HepG2 (cell line): ENCODE measurements around the gene CCL8. TPM values are rescaled to one million over a fixed set of nuclear protein-coding genes. Genes with fewer than 3 reads are reported as not detected.

ENCODE experiments used
- ATAC-seq: fragments of 200-7000 bp; cut with Tn5 transposase; 3 replicates; pipeline ENCODE4 v1.9.1; 2020; ENCODE audit warnings: mild to moderate bottlenecking, moderate library complexity
- BruUV-seq: library from RNA; stranded (reverse); fragments of 400-500 nt; replicated peaks from 2 replicates; lab custom pipeline; 2021; lab: Mats Ljungman, UMichigan
- CTCF ChIA-PET: fragments of 300-600 bp; formaldehyde crosslinking; extraction: SDS; loops from one replicate; lab custom pipeline; 2021; ENCODE audit warnings: low total read pairs, inconsistent platforms, low intra/inter-chr PET ratio; lab: Yijun Ruan, JAX
- POLR2A ChIA-PET: fragments of 350-600 bp; sonication (Branson Sonifier 250); formaldehyde crosslinking; loops from one replicate; lab custom pipeline; 2020; ENCODE audit warnings: antibody characterized with exemption, inconsistent platforms; lab: Yijun Ruan, JAX
- DNase-seq: peaks from one replicate; pipeline ENCODE4 v3.0.0-alpha.2; 2015; ENCODE audit warnings: low spot score
- FAIRE-seq: peaks from 3 replicates; lab custom pipeline; 2011; peaks lifted over from hg19 to GRCh38; lab: Jason Lieb, UNC
- H2AFZ ChIP-seq: one replicate; pipeline ENCODE4 v1.6.1; 2011; ENCODE audit warnings: low read length, inconsistent platforms
- H3K27ac ChIP-seq: fragments of 300-600 bp; 3 replicates; pipeline ENCODE4 v1.8.0; 2011; ENCODE audit warnings: mixed run types, mild to moderate bottlenecking, mixed read lengths, low read length, inconsistent platforms; ENCODE audit not compliant: insufficient read depth; ENCODE audit errors: extremely low read length
- H3K27me3 ChIP-seq, 2 experiments: fragments of 200-600 bp in 1 of 2; 2 replicates in 1 of 2; 3 replicates in 1 of 2; pipeline versions ENCODE4 v1.6.0 to v1.8.0; 2011; ENCODE audit warnings: low read length in 2 of 2, mild to moderate bottlenecking in 2 of 2, moderate library complexity in 2 of 2, inconsistent platforms in 1 of 2; ENCODE audit not compliant: insufficient read depth in 2 of 2, control insufficient read depth in 1 of 2
- H3K36me3 ChIP-seq, 2 experiments: fragments of 200-600 bp in 1 of 2; replicated peaks in 1 of 2; 2 replicates in 1 of 2; 3 replicates in 1 of 2; pipeline versions ENCODE4 v1.5.1 to v1.8.0; 2011; ENCODE audit warnings: low read length in 2 of 2, inconsistent platforms in 1 of 2; ENCODE audit not compliant: insufficient read depth in 2 of 2, control insufficient read depth in 1 of 2
- H3K4me1 ChIP-seq: 2 replicates; pipeline ENCODE4 v1.5.1; 2012; ENCODE audit warnings: low read length, inconsistent platforms; ENCODE audit not compliant: insufficient read depth
- H3K4me2 ChIP-seq: 2 replicates; pipeline ENCODE4 v1.6.0; 2011; ENCODE audit warnings: low read depth, low read length, inconsistent platforms
- H3K4me3 ChIP-seq, 3 experiments: fragments of 200-600 bp in 1 of 3; sonication (generic), shearing (Covaris generic) in 1 of 3; replicated peaks in 1 of 3; 2 replicates each; pipeline ENCODE4 v1.5.1; 2011 to 2016; ENCODE audit warnings: low read length in 3 of 3, inconsistent platforms in 2 of 3, low read depth in 2 of 3, mild to moderate bottlenecking in 2 of 3, control low read depth in 1 of 3, mixed read lengths in 1 of 3; ENCODE audit not compliant: insufficient read depth in 1 of 3
- H3K79me2 ChIP-seq: one replicate; pipeline ENCODE4 v1.6.1; 2011; ENCODE audit warnings: low read length, inconsistent platforms; ENCODE audit not compliant: insufficient read depth
- H3K9ac ChIP-seq: 2 replicates; pipeline ENCODE4 v1.6.0; 2011; ENCODE audit warnings: mild to moderate bottlenecking, low read depth, low read length, inconsistent platforms; ENCODE audit not compliant: insufficient read depth
- H3K9me3 ChIP-seq: 2 replicates; pipeline ENCODE4 v1.5.1; 2012; ENCODE audit warnings: mild to moderate bottlenecking, low read length
- H4K20me1 ChIP-seq: 2 replicates; pipeline ENCODE4 v1.6.0; 2011; ENCODE audit warnings: inconsistent platforms, mild to moderate bottlenecking, low read length, moderate library complexity; ENCODE audit not compliant: insufficient read depth
- AGO2 ChIP-seq: fragments of 200-400 bp; formaldehyde crosslinking; optimal IDR thresholded peaks from 2 replicates; pipeline ENCODE3; 2017; ENCODE audit warnings: mild to moderate bottlenecking, low read depth, low read length, moderate library complexity
- IRX3 ChIP-seq: sonication (generic); formaldehyde crosslinking; IDR thresholded peaks from 2 replicates; pipeline ENCODE4 v1.8.1; 2023; ENCODE audit warnings: mild to moderate bottlenecking, low read depth, missing genetic modification reagents, borderline replicate concordance
- SP1 ChIP-seq, 2 experiments: fragments of 450-650 bp in 1 of 2; sonication (generic) in 1 of 2; formaldehyde crosslinking in 1 of 2; IDR thresholded peaks; 2 replicates each; pipeline versions ENCODE4 v1.4.0 to v1.6.1; 2016 to 2020; ENCODE audit warnings: missing genetic modification reagents in 1 of 2
- WIZ ChIP-seq: sonication (generic); formaldehyde crosslinking; IDR thresholded peaks from 2 replicates; pipeline ENCODE4 v1.5.1; 2020; ENCODE audit warnings: mild to moderate bottlenecking, missing genetic modification reagents
- ZSCAN20 ChIP-seq: sonication (generic); formaldehyde crosslinking; IDR thresholded peaks from 2 replicates; pipeline ENCODE4 v1.4.0; 2020; ENCODE audit warnings: missing genetic modification reagents, mild to moderate bottlenecking, borderline replicate concordance
- WGBS: methylation state at CpG from one replicate; pipeline ENCODE4 v1.1.6; 2017; ENCODE audit warnings: low lambda C conversion rate; 5-methylcytosine and 5-hydroxymethylcytosine counted together
- in situ Hi-C: cut with HindIII; loops from 2 replicates; pipeline ENCODE4 v1.10.0; 2017; ENCODE audit warnings: low pct_unique_long_range_greater_than_20kb; ENCODE audit not compliant: extremely low pct_ligation_motif_present
- intact Hi-C: fragments of 100-400 bp; cut with micrococcal nuclease; formaldehyde crosslinking; loops from one replicate; pipeline ENCODE4 v1.10.0; 2022; ENCODE audit not compliant: unreplicated experiment
- polyA plus RNA-seq, 8 experiments: library from polyadenylated mRNA; depleted of rRNA in 3 of 8; stranded (reverse) in 7 of 8; unstranded in 1 of 8; fragments of >200 nt; fragmentation: Illumina TruSeq in 4 of 8; extraction: Trizol in 4 of 8; gene quantifications; 2 replicates each; pipeline versions ENCODE4 v1.2.1 to v1.2.3, GENCODE V29; 2011 to 2016; ENCODE audit warnings: low read depth in 4 of 8, missing spikeins in 1 of 8, mixed read lengths in 1 of 8; ENCODE audit not compliant: insufficient read depth in 1 of 8
- total RNA-seq, 5 experiments: library from RNA; depleted of rRNA; stranded (reverse); fragments of >200 nt; fragmentation: Illumina TruSeq; extraction: Trizol; gene quantifications; 2 replicates each; pipeline ENCODE4 v1.2.3, GENCODE V29; 2016; ENCODE audit warnings: low read depth in 1 of 5
- TF ChIP-seq, protein P1 (sequence below): sonication (generic); formaldehyde crosslinking; IDR thresholded peaks from 2 replicates; pipeline ENCODE4 v1.4.0; 2020; ENCODE audit warnings: missing genetic modification reagents, borderline replicate concordance
- TF ChIP-seq, protein P2 (sequence below): sonication (generic); formaldehyde crosslinking; IDR thresholded peaks from 2 replicates; pipeline ENCODE4 v1.4.0; 2020; ENCODE audit warnings: mild to moderate bottlenecking, missing genetic modification reagents
- TF ChIP-seq, protein P3 (sequence below): sonication (generic); formaldehyde crosslinking; IDR thresholded peaks from 2 replicates; pipeline ENCODE4 v1.8.1; 2023; ENCODE audit warnings: mild to moderate bottlenecking, missing genetic modification reagents, borderline replicate concordance
- TF ChIP-seq, protein P4 (sequence below): sonication (generic); formaldehyde crosslinking; IDR thresholded peaks from 2 replicates; pipeline ENCODE4 v1.5.1; 2020; ENCODE audit warnings: mild to moderate bottlenecking, missing genetic modification reagents, moderate library complexity
- TF ChIP-seq, protein P5 (sequence below): sonication (generic); formaldehyde crosslinking; IDR thresholded peaks from 2 replicates; pipeline ENCODE4 v1.4.0; 2020; ENCODE audit warnings: missing genetic modification reagents, mild to moderate bottlenecking, borderline replicate concordance

Gene CCL8
- total and polyA plus RNA-seq, 2 of the 13 experiments (the other 11 are each of a cell fraction or from before 2014, with no cell fraction given), result not detected

DNA sequence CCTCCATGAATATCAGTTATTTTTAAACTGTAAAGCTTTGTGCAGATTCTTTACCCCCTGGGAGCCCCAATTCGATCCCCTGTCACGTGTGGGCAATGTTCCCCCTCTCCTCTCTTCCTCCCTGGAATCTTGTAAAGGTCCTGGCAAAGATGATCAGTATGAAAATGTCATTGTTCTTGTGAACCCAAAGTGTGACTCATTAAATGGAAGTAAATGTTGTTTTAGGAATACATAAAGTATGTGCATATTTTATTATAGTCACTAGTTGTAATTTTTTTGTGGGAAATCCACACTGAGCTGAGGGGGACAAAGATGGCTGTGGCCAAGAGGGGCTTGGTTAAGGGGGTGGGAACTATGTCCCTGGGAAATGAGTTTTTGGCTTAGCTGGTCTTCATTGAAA is 31.4 kb upstream of the CCL8 start (continued):
- TF ChIP-seq AGO2 (no peak), SP1 (IDR thresholded peaks at IDR 0.05) (no peak), SP1 (CRISPR knock-in tag; IDR thresholded peaks at IDR 0.05) (no peak)
- TF ChIP-seq, protein P1, sequence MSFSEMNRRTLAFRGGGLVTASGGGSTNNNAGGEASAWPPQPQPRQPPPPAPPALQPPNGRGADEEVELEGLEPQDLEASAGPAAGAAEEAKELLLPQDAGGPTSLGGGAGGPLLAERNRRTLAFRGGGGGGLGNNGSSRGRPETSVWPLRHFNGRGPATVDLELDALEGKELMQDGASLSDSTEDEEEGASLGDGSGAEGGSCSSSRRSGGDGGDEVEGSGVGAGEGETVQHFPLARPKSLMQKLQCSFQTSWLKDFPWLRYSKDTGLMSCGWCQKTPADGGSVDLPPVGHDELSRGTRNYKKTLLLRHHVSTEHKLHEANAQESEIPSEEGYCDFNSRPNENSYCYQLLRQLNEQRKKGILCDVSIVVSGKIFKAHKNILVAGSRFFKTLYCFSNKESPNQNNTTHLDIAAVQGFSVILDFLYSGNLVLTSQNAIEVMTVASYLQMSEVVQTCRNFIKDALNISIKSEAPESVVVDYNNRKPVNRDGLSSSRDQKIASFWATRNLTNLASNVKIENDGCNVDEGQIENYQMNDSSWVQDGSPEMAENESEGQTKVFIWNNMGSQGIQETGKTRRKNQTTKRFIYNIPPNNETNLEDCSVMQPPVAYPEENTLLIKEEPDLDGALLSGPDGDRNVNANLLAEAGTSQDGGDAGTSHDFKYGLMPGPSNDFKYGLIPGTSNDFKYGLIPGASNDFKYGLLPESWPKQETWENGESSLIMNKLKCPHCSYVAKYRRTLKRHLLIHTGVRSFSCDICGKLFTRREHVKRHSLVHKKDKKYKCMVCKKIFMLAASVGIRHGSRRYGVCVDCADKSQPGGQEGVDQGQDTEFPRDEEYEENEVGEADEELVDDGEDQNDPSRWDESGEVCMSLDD (CRISPR knock-in tag), result no peak
- TF ChIP-seq, protein P2, sequence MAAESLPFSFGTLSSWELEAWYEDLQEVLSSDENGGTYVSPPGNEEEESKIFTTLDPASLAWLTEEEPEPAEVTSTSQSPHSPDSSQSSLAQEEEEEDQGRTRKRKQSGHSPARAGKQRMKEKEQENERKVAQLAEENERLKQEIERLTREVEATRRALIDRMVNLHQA, result no peak
- TF ChIP-seq, protein P3, sequence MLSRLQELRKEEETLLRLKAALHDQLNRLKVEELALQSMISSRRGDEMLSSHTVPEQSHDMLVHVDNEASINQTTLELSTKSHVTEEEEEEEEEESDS (CRISPR knock-in tag), result no peak

DNA sequence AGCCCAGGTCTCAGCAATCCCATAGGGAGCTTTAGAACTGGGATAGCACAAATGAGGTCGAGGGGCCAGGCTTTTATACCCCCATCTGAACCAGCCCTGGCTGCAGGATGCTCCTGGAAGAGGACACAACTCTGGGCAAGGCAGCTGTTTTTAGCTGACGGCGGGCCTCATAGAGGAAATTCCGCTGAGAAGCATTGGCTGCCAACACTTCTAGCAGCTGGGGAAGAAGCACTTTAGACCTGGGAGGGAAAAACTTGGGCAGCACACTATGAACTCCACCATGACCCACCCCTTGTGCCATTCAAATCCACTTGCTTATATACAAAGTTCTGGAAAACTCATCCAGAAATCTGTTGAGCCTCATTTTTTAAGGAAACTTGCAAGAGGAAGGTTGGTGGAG is 28.6 kb upstream of the CCL8 start:
- intact Hi-C loops, result no loop called here
- no peak for ATAC-seq
- 18% methylated on average over 1 of the region's 4 CpGs for WGBS
- no peak overlapping the region for H2AFZ ChIP-seq
- H3K79me2 ChIP-seq, result no peaks in the 10 kb centered on the region
- ChIA-PET POLR2A (no interaction called here), CTCF (no interaction called here)
- no peaks in the 10 kb centered on the region for H3K36me3 ChIP-seq
- no peaks in the 10 kb centered on the region for H3K4me1 ChIP-seq
- no peak for FAIRE-seq
- no peaks in the 10 kb centered on the region; a peak in 1 of 5 replicates for H3K27me3 ChIP-seq
- no peak overlapping the region for H3K9ac ChIP-seq
- H3K9me3 ChIP-seq, result 0 out of 2 replicates have a peak, but pooled peaks cover 5% of the 10 kb centered on the region
- no peak overlapping the region for H3K4me3 ChIP-seq
- BruUV-seq, result no TSS peak
- no peak overlapping the region for H3K27ac ChIP-seq
- TF ChIP-seq IRX3 (no peak), WIZ (CRISPR knock-in tag) (no peak), ZSCAN20 (CRISPR knock-in tag) (no peak)
- TF ChIP-seq, protein P4, sequence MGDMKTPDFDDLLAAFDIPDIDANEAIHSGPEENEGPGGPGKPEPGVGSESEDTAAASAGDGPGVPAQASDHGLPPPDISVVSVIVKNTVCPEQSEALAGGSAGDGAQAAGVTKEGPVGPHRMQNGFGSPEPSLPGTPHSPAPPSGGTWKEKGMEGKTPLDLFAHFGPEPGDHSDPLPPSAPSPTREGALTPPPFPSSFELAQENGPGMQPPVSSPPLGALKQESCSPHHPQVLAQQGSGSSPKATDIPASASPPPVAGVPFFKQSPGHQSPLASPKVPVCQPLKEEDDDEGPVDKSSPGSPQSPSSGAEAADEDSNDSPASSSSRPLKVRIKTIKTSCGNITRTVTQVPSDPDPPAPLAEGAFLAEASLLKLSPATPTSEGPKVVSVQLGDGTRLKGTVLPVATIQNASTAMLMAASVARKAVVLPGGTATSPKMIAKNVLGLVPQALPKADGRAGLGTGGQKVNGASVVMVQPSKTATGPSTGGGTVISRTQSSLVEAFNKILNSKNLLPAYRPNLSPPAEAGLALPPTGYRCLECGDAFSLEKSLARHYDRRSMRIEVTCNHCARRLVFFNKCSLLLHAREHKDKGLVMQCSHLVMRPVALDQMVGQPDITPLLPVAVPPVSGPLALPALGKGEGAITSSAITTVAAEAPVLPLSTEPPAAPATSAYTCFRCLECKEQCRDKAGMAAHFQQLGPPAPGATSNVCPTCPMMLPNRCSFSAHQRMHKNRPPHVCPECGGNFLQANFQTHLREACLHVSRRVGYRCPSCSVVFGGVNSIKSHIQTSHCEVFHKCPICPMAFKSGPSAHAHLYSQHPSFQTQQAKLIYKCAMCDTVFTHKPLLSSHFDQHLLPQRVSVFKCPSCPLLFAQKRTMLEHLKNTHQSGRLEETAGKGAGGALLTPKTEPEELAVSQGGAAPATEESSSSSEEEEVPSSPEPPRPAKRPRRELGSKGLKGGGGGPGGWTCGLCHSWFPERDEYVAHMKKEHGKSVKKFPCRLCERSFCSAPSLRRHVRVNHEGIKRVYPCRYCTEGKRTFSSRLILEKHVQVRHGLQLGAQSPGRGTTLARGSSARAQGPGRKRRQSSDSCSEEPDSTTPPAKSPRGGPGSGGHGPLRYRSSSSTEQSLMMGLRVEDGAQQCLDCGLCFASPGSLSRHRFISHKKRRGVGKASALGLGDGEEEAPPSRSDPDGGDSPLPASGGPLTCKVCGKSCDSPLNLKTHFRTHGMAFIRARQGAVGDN (CRISPR knock-in tag), result no peak
- TF ChIP-seq, protein P5, sequence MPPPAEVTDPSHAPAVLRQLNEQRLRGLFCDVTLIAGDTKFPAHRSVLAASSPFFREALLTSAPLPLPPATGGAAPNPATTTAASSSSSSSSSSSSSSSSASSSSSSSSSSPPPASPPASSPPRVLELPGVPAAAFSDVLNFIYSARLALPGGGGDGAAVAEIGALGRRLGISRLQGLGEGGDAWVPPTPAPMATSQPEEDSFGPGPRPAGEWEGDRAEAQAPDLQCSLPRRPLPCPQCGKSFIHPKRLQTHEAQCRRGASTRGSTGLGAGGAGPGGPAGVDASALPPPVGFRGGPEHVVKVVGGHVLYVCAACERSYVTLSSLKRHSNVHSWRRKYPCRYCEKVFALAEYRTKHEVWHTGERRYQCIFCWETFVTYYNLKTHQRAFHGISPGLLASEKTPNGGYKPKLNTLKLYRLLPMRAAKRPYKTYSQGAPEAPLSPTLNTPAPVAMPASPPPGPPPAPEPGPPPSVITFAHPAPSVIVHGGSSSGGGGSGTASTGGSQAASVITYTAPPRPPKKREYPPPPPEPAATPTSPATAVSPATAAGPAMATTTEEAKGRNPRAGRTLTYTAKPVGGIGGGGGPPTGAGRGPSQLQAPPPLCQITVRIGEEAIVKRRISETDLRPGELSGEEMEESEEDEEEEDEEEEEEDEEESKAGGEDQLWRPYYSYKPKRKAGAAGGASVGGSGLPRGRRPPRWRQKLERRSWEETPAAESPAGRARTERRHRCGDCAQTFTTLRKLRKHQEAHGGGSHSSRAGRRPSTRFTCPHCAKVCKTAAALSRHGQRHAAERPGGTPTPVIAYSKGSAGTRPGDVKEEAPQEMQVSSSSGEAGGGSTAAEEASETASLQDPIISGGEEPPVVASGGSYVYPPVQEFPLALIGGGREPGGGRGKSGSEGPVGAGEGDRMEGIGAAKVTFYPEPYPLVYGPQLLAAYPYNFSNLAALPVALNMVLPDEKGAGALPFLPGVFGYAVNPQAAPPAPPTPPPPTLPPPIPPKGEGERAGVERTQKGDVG (CRISPR knock-in tag), result no peak
- no peaks in the 10 kb centered on the region for H4K20me1 ChIP-seq
- in situ Hi-C loops, result no loop called here
- H3K4me2 ChIP-seq, result no peak overlapping the region
- DNase-seq, result no peak
